T-cell (primary cell): ENCODE measurements around the gene PSORS1C2. TPM values are rescaled to one million over a fixed set of nuclear protein-coding genes. Genes with fewer than 3 reads are reported as not detected.

Experiments used
- ATAC-seq, 4 experiments: fragments of 200-7000 bp in 3 of 4; fragments of 150-1000 bp in 1 of 4; cut with Tn5 transposase; replicated peaks in 1 of 4; 1 replicate in 3 of 4; 2 replicates in 1 of 4; pipeline ENCODE4 v1.10.0; 2021; ENCODE audit warnings: moderate library complexity in 3 of 4, mild to moderate bottlenecking in 2 of 4, moderate number of reproducible peaks in 1 of 4
- CTCF ChIA-PET, 2 donors: fragments of 300-600 bp; sonication (Branson Sonifier 250); formaldehyde crosslinking; loops; one replicate each; lab custom pipeline; 2022; ENCODE audit warnings: antibody characterized with exemption in 2 of 2; lab: Charles Lee
- POLR2A ChIA-PET, 2 donors: fragments of 300-600 bp; sonication (Branson Sonifier 250); formaldehyde crosslinking; loops; one replicate each; lab custom pipeline; 2022; ENCODE audit warnings: antibody characterized with exemption in 2 of 2; lab: Charles Lee
- DNase-seq, 35 experiments: peaks; one replicate each; pipeline versions ENCODE4 v3.0.0 to v3.0.0-alpha.2; 2013 to 2023
- H3K27ac ChIP-seq: one replicate; pipeline ENCODE4 v1.5.1; 2013; ENCODE audit warnings: low read length
- H3K27me3 ChIP-seq, 2 experiments: replicated peaks in 1 of 2; 1 replicate in 1 of 2; 2 replicates in 1 of 2; pipeline versions ENCODE4 v1.6.1 to v1.7.0; 2013; ENCODE audit warnings: low read length in 1 of 2, mixed read lengths in 1 of 2; ENCODE audit not compliant: control insufficient read depth in 2 of 2, insufficient read depth in 2 of 2; ENCODE audit errors: extremely low read depth in 1 of 2
- H3K36me3 ChIP-seq, 2 donors: 1 replicate in 1 of 2; 2 replicates in 1 of 2; pipeline versions ENCODE4 v1.6.1 to v1.7.0; 2013; ENCODE audit warnings: low read length in 1 of 2; ENCODE audit not compliant: control insufficient read depth in 2 of 2, insufficient read depth in 1 of 2; ENCODE audit errors: extremely low read depth in 1 of 2
- H3K4me1 ChIP-seq, 2 experiments: 1 replicate in 1 of 2; 2 replicates in 1 of 2; pipeline versions ENCODE4 v1.6.1 to v1.7.0; 2013; ENCODE audit warnings: low read length in 2 of 2, mixed read lengths in 1 of 2; ENCODE audit not compliant: insufficient read depth in 2 of 2, control insufficient read depth in 1 of 2; ENCODE audit errors: extremely low read depth in 1 of 2
- H3K4me3 ChIP-seq, 2 donors: 1 replicate in 1 of 2; 2 replicates in 1 of 2; pipeline versions ENCODE4 v1.5.1 to v1.7.0; 2013; ENCODE audit warnings: mild to moderate bottlenecking in 2 of 2, low read length in 1 of 2, moderate library complexity in 1 of 2; ENCODE audit not compliant: control insufficient read depth in 1 of 2; ENCODE audit errors: extremely low read depth in 1 of 2
- H3K9me3 ChIP-seq: 2 replicates; pipeline ENCODE4 v1.7.0; 2013
- H3K27ac Mint-ChIP-seq, 2 donors: one replicate each; pipeline ENCODE4 v1.8.0; 2020 to 2021; ENCODE audit warnings: mild to moderate bottlenecking in 2 of 2, mixed read lengths in 2 of 2
- H3K27me3 Mint-ChIP-seq, 2 donors: one replicate each; pipeline ENCODE4 v1.8.0; 2021 to 2022; ENCODE audit warnings: mixed read lengths in 2 of 2
- H3K36me3 Mint-ChIP-seq: one replicate; pipeline ENCODE4 v1.8.0; 2021; ENCODE audit warnings: mixed read lengths
- H3K4me1 Mint-ChIP-seq, 3 donors: one replicate each; pipeline ENCODE4 v1.8.0; 2020 to 2022; ENCODE audit warnings: mixed read lengths in 3 of 3, mild to moderate bottlenecking in 1 of 3
- H3K4me3 Mint-ChIP-seq, 3 donors: one replicate each; pipeline ENCODE4 v1.8.0; 2020 to 2022; ENCODE audit warnings: mild to moderate bottlenecking in 3 of 3, mixed read lengths in 3 of 3, moderate library complexity in 3 of 3
- H3K9me3 Mint-ChIP-seq, 3 donors: one replicate each; pipeline ENCODE4 v1.8.0; 2020 to 2022; ENCODE audit warnings: mixed read lengths in 3 of 3
- WGBS: methylation state at CpG from one replicate; pipeline ENCODE4 v1.1.5; 2013; ENCODE audit warnings: missing lambda C conversion rate; ENCODE audit not compliant: insufficient coverage; 5-methylcytosine and 5-hydroxymethylcytosine counted together
- total RNA-seq, 35 experiments: library from RNA in 6 of 35; stranded (reverse) in 6 of 35; fragments of 120-200 nt in 1 of 35; gene quantifications; one replicate each; pipeline versions ENCODE4 v1.2.1 to v1.2.4 and lab custom pipeline; 2013 to 2026

The PSORS1C2 gene
- total RNA-seq, 5 donors from 2014 or later (not counting 1 experiment from before 2014, with no cell fraction given): not detected

DNA sequence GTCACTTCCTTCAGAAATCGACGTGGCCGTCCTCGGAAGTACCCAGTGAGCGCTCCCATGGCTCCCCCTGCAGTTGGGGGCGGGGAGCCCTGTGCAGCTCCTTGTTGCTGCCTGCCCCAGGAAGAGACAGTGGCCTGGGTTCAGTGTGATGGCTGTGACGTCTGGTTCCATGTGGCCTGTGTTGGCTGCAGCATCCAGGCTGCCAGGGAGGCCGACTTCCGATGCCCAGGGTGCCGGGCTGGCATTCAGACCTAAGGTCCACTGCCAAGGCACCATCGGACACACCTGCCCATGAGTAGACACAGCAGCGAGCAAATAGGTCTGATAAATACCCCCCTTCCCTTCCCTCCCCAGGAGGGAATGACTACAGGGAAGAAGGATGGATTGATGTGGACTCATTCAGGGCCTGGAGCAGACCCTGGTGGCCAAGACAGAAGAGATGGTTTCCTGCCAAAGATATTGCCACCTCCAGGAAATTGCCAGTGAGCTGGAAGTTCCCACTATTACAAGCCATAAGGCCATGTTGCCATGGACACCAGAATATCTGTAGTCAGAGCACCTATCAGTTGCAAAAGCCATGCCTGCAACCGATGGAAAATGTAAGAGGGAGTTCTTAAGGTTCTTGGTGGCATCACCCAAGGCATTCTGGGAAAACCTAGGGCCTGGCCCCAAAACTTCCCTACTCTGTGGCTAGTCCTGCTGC, 23.7 kb upstream of the PSORS1C2 start:
- POLR2A ChIA-PET: interaction anchor here in 1 of 2 donors (0.6 to 0.8 kb wide), 2 partner anchors 13 to 18 kb away, joined by 3 read pairs; no protein-coding TSS in a partner anchor
- Histone ChIP-seq H3K4me3 (no peak overlapping the region), H3K4me1 (peaks cover 5 to 18% of the 10 kb centered on the region in 2 experiments), H3K36me3 (peaks cover 0 to 5% of the 10 kb centered on the region in 2 donors), H3K27me3 (no peaks in the 10 kb centered on the region), H3K27ac (no peak overlapping the region), H3K9me3 (no peaks in the 10 kb centered on the region)
- Mint-ChIP-seq H3K9me3 (no peaks in the 10 kb centered on the region), H3K27me3 (no peaks in the 10 kb centered on the region), H3K36me3 (no peaks in the 10 kb centered on the region), H3K4me1 (peaks cover 17 to 29% (median 21%) of the 10 kb centered on the region in 3 donors), H3K4me3 (no peak overlapping the region), H3K27ac (no peak overlapping the region)
- WGBS: 95% methylated on average over 10 of the region's 13 CpGs
- no peak for ATAC-seq
- CTCF ChIA-PET: no interaction called here
- no peak for DNase-seq

DNA sequence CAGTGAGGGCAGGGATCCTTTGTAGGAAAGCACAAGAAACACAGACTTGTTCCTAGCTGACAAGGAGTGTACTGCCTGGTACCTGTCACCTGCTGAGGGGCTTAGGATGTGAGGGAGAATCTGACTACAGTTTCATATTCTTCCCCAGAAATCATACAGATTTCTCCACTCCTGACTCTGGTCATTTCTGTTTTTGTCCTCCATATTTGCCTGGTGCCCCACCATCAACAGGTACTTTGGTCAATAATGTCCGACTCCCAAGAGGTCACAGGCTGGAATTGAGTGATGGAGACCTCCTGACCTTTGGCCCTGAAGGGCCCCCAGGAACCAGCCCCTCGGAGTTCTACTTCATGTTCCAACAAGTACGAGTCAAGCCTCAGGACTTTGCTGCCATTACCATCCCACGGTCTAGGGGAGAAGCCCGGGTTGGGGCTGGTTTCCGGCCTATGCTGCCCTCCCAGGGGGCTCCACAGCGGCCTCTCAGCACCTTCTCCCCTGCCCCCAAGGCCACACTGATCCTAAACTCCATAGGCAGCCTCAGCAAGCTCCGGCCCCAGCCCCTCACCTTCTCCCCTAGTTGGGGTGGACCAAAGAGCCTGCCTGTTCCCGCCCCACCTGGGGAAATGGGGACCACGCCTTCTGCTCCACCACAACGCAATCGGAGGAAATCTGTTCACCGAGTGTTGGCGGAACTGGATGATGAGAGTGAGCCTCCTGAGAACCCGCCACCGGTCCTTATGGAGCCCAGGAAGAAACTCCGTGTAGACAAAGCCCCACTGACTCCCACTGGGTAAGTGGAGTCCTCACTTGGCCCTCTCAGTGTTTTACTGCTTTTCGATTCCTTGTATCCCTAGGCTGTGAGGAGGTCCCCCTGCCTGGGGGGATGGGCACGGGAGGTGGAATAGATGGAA, 22.6 kb upstream of the PSORS1C2 start:
- H3K4me3 ChIP-seq: no peak overlapping the region
- Mint-ChIP-seq H3K9me3 (no peaks in the 10 kb centered on the region), H3K27ac (no peak overlapping the region), H3K4me1 (peaks cover 24 to 37% (median 27%) of the 10 kb centered on the region in 3 donors), H3K4me3 (no peak overlapping the region), H3K27me3 (no peaks in the 10 kb centered on the region), H3K36me3 (no peaks in the 10 kb centered on the region)
- ATAC-seq (no peak), DNase-seq (no peak)
- no peaks in the 10 kb centered on the region for H3K9me3 ChIP-seq
- CTCF ChIA-PET: no interaction called here
- peaks cover 7 to 23% of the 10 kb centered on the region in 2 experiments for H3K4me1 ChIP-seq
- H3K27ac ChIP-seq: no peak overlapping the region
- peaks cover 0 to 5% of the 10 kb centered on the region in 2 donors for H3K36me3 ChIP-seq
- POLR2A ChIA-PET: no interaction called here
- H3K27me3 ChIP-seq: no peaks in the 10 kb centered on the region
- WGBS: 96% methylated on average over 17 of the region's 19 CpGs

DNA sequence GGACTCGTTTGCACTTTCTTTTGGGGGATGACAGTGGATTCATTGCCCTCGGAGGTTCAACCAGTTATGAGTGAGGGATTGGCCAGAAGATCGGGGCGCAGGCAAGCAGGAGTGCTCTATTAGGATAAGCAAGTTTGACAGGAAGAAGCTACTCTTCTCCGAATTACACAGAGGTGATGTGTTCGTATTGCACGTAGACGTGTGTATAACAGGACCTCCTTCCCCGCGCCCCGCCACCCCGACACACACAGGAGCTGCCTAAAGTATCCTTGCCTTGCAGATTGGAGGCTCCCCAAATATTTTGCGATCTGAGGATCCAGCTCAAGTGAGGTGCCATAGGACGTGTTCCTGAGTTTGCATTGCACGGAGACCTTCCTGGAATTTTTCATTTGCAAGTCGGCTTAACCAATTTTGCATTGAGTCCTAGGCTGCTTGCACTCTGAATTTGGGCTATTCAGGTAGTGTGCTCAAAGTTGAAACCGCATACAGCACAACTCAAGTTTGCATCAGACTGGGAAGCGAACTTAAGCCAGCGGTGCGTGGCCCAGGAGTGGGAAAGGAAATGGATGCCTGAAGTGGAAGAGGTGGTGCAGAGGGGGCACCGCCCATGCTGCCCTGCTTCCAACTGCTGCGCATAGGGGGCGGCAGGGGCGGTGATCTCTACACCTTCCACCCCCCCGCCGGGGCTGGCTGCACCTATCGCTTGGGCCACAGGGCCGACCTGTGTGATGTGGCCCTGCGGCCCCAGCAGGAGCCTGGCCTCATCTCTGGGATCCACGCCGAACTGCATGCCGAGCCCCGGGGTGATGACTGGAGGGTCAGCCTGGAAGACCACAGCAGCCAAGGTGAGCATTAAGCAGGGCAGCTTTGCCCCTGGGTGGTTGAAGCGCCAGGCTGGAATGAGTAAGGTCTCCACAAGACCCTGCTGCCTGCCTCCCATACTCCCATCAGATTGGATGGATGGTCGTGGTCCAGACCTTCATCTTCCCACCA, 20.3 kb upstream of the PSORS1C2 start:
- peak overlapping the region; percentile 70 to 93 for H3K4me3 ChIP-seq
- Mint-ChIP-seq H3K36me3 (peaks cover 15% of the 10 kb centered on the region), H3K4me1 (peaks cover 24 to 32% (median 27%) of the 10 kb centered on the region in 3 donors), H3K9me3 (no peaks in the 10 kb centered on the region), H3K4me3 (peak overlapping the region; percentile 82 to 90 (median 88)), H3K27ac (peak overlapping the region; percentile 68 to 84), H3K27me3 (no peaks in the 10 kb centered on the region)
- DNase-seq (peak in 12 of 35 experiments; percentile 6 to 39 (median 19)), ATAC-seq (peak in 1 of 4 experiments; percentile 1)
- no peaks in the 10 kb centered on the region for H3K27me3 ChIP-seq
- H3K36me3 ChIP-seq: peaks cover 0 to 7% of the 10 kb centered on the region in 2 donors
- H3K4me1 ChIP-seq: peaks cover 7 to 23% of the 10 kb centered on the region in 2 experiments
- ChIA-PET POLR2A (interaction anchor here in 1 of 2 donors (0.7 kb wide), 1 partner anchor 38 kb away, joined by 3 read pairs; no protein-coding TSS in a partner anchor), CTCF (interaction anchor here in 1 of 2 donors (0.8 to 1.9 kb wide), 5 partner anchors 11 to 1018 kb away, joined by 3 to 10 read pairs (median 6); no protein-coding TSS in a partner anchor)
- H3K27ac ChIP-seq: no peak overlapping the region
- WGBS: 25% methylated on average over 21 of the region's 35 CpGs
- no peaks in the 10 kb centered on the region for H3K9me3 ChIP-seq

DNA sequence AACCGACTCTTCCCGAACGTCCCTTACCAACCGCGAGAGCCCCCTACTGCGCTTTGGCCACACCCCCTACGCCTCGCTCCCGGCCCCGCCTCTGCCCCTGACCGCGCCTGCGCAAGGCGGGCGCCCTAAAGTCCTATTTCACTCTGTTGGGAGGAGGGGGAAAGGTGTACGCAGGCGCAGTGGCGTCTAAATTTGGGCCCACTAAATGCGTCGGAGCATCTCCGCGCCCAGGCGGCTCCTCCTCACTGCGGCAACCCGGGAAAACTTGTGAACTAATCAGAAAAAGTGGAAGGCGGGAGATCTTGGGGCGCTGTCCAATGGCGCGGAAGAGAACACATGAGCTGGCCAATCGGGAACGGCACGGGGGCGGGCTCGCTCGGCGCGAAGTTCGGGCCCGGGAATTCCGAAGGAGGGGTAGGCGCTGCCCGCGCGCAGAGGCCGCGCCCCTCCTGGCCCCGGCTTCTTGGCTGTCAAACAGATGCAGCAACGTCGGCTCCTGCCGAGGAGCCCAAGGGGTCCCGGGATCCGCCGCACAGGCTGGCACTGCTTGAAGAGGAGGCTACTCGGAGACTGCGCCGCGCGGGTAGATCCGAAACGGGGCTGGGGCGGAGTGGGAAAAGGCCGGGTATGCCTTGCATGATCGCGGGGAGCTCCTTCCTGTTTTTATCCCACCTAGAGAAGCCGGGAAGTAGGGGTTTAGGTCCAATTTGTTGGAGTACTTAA, 19.4 kb upstream of the PSORS1C2 start, which contains the start of gene TCF19:
Gene TCF19, plus strand, starts transcription at position 450 of the 723 bp plus-strand sequence. CDS start 881 bp downstream, outside the sequence.
- Histone ChIP-seq H3K9me3 (no peaks in the 10 kb centered on the region), H3K4me1 (peaks cover 7 to 23% of the 10 kb centered on the region in 2 experiments), H3K27ac (peak within 1 kb of the TSS; percentile 77), H3K27me3 (no peaks in the 10 kb centered on the region), H3K4me3 (peak within 1 kb of the TSS; percentile 70 to 93), H3K36me3 (peaks cover 0 to 7% of the 10 kb centered on the region in 2 donors)
- ATAC-seq (peak; percentile 93 to 95 (median 95)), DNase-seq (peak; percentile 97 to 100 (median 98))
- ChIA-PET CTCF (interaction anchor here in 1 of 2 donors (0.8 to 1.9 kb wide), 5 partner anchors 10 to 1019 kb away, joined by 3 to 10 read pairs (median 6); no protein-coding TSS in a partner anchor), POLR2A (interaction anchor here in 1 of 2 donors (0.7 kb wide), 1 partner anchor 38 kb away, joined by 3 read pairs; no protein-coding TSS in a partner anchor)
- H3K36me3 Mint-ChIP-seq: peaks cover 15% of the 10 kb centered on the region
- H3K27ac Mint-ChIP-seq: peak within 1 kb of the TSS; percentile 77 to 84
- H3K4me1 Mint-ChIP-seq: peaks cover 24 to 32% (median 27%) of the 10 kb centered on the region in 3 donors
- H3K9me3 Mint-ChIP-seq: no peaks in the 10 kb centered on the region
- peak within 1 kb of the TSS; percentile 82 to 90 (median 88) for H3K4me3 Mint-ChIP-seq
- WGBS: under 1% methylated on average over 50 of the region's 65 CpGs
- no peaks in the 10 kb centered on the region for H3K27me3 Mint-ChIP-seq

DNA sequence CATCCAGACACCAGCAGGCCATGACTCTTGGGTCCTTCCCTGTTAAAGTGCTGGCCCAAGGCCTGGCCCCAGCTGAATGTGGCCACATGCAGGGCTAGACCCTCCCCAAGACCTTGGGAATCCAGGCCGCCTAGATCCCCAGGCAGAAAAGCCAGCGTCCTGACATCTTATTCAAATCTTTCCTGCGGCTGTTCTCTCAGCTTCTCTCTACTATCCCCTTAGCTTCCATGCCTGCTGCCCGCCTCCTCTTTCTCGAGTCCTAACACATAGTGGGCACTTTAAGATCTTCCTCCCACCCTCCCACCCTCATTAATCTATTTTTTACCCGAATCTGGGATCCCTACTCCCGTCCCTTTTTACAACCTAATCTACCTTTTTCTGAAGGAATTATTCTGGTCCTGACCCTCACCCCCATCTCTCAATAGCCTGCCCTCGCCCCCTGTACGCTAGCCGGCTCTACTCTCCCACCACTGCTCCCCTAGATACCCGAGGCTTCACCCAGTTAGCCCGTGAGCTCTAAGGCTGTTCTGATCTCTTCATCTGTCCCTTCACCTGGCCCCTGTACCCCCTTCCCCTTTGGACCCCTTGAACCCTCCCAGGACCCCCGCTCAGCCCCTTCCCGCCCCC, 18.8 kb upstream of the PSORS1C2 start, which contains the start of gene CCHCR1:
Gene CCHCR1, minus strand, starts transcription at position 290 of the 627 bp plus-strand sequence. Its CDS starts 202 bp downstream, at position 88.
- DNase-seq (no peak), ATAC-seq (peak in 3 of 4 experiments; percentile 13 to 36 (median 29))
- Mint-ChIP-seq H3K4me3 (peak within 1 kb of the TSS; percentile 82 to 90 (median 88)), H3K9me3 (no peaks in the 10 kb centered on the region), H3K27me3 (no peaks in the 10 kb centered on the region), H3K4me1 (peaks cover 24 to 32% (median 27%) of the 10 kb centered on the region in 3 donors), H3K27ac (peak within 1 kb of the TSS; percentile 77 to 84), H3K36me3 (peaks cover 22% of the 10 kb centered on the region)
- H3K4me1 ChIP-seq: peaks cover 7 to 23% of the 10 kb centered on the region in 2 experiments
- H3K27me3 ChIP-seq: no peaks in the 10 kb centered on the region
- WGBS: 18% methylated on average over 12 of the region's 14 CpGs
- H3K27ac ChIP-seq: peak within 1 kb of the TSS; percentile 77
- H3K9me3 ChIP-seq: no peaks in the 10 kb centered on the region
- ChIA-PET CTCF (interaction anchor here in 1 of 2 donors (0.8 to 1.9 kb wide), 3 partner anchors 39 to 1020 kb away, joined by 3 to 10 read pairs (median 6); no protein-coding TSS in a partner anchor), POLR2A (no interaction called here)
- peak within 1 kb of the TSS; percentile 70 to 93 for H3K4me3 ChIP-seq
- H3K36me3 ChIP-seq: peaks cover 0 to 3% of the 10 kb centered on the region in 2 donors
